OCI-LY1 (cell line): ENCODE results near the gene CLEC1A.

Experiments
- H2AFZ ChIP-seq: fragments of 200-600 bp; sonication (generic), shearing (Covaris generic); 2 replicates; pipeline ENCODE4 v1.6.0; 2014; ENCODE audit warnings: antibody characterized with exemption, mild to moderate bottlenecking, low read length
- H3F3A ChIP-seq: fragments of 200-600 bp; sonication (generic), shearing (Covaris generic); 2 replicates; pipeline ENCODE4 v1.6.0; 2014; ENCODE audit warnings: mild to moderate bottlenecking, antibody characterized with exemption, low read length, moderate library complexity; ENCODE audit not compliant: insufficient read depth
- H3K27ac ChIP-seq: fragments of 200-600 bp; sonication (generic); 2 replicates; pipeline ENCODE4 v1.5.1; 2014; ENCODE audit warnings: low read length, mixed run types, mild to moderate bottlenecking, low read depth; ENCODE audit not compliant: poor library complexity, severe bottlenecking
- H3K27me3 ChIP-seq: fragments of 200-600 bp; sonication (generic); 2 replicates; pipeline ENCODE4 v1.6.0; 2014; ENCODE audit warnings: antibody characterized with exemption, mild to moderate bottlenecking, low read length, moderate library complexity; ENCODE audit not compliant: insufficient read depth
- H3K36me3 ChIP-seq: fragments of 200-600 bp; sonication (generic); 2 replicates; pipeline ENCODE4 v1.6.1; 2014; ENCODE audit warnings: mild to moderate bottlenecking, antibody characterized with exemption, low read length, moderate library complexity, mixed read lengths; ENCODE audit not compliant: insufficient read depth
- H3K4me1 ChIP-seq: fragments of 200-600 bp; sonication (generic); 2 replicates; pipeline ENCODE4 v1.5.1; 2014; ENCODE audit warnings: mild to moderate bottlenecking, low read length, moderate library complexity; ENCODE audit not compliant: insufficient read depth, severe bottlenecking
- H3K4me2 ChIP-seq: fragments of 200-600 bp; sonication (generic), shearing (Covaris generic); 2 replicates; pipeline ENCODE4 v1.6.1; 2014; ENCODE audit warnings: low read length
- H3K4me3 ChIP-seq: fragments of 200-600 bp; sonication (generic); 2 replicates; pipeline ENCODE4 v1.5.1; 2014; ENCODE audit warnings: low read length, low read depth, mild to moderate bottlenecking, mixed read lengths; ENCODE audit not compliant: poor library complexity, severe bottlenecking
- H3K79me2 ChIP-seq: fragments of 200-600 bp; shearing (Covaris generic); 2 replicates; pipeline ENCODE4 v1.6.1; 2016; ENCODE audit warnings: mixed run types, low read length, mixed read lengths; ENCODE audit not compliant: insufficient read depth
- H3K9ac ChIP-seq: fragments of 200-600 bp; sonication (generic), shearing (Covaris generic); 2 replicates; pipeline ENCODE4 v1.6.1; 2014; ENCODE audit warnings: mild to moderate bottlenecking, low read length, mixed read lengths
- H3K9me2 ChIP-seq: fragments of 200-600 bp; sonication (generic), shearing (Covaris generic); 2 replicates; pipeline ENCODE4 v1.6.1; 2014; ENCODE audit warnings: low read depth, mild to moderate bottlenecking, low read length, mixed read lengths
- H3K9me3 ChIP-seq: fragments of 200-600 bp; shearing (Covaris generic); 2 replicates; pipeline ENCODE4 v1.6.1; 2014; ENCODE audit warnings: low read length, mixed read lengths
- H4K20me1 ChIP-seq: fragments of 200-600 bp; sonication (generic), shearing (Covaris generic); 2 replicates; pipeline ENCODE4 v1.6.0; 2016; ENCODE audit warnings: mild to moderate bottlenecking, low read length; ENCODE audit not compliant: insufficient read depth
- CTCF ChIP-seq: fragments of 200-600 bp; sonication (generic), shearing (Covaris generic); IDR thresholded peaks from 2 replicates; pipeline ENCODE4 v1.5.1; 2017; ENCODE audit warnings: mild to moderate bottlenecking, antibody characterized with exemption, low read length, moderate library complexity, mixed read lengths
- EZH2 ChIP-seq: fragments of 200-600 bp; sonication (generic), shearing (Covaris generic); IDR thresholded peaks from 2 replicates; pipeline ENCODE4 v1.8.0; 2017; ENCODE audit warnings: borderline replicate concordance, mixed run types, mild to moderate bottlenecking, antibody characterized with exemption, low read length, moderate library complexity, mixed read lengths

Gene CLEC1A

DNA sequence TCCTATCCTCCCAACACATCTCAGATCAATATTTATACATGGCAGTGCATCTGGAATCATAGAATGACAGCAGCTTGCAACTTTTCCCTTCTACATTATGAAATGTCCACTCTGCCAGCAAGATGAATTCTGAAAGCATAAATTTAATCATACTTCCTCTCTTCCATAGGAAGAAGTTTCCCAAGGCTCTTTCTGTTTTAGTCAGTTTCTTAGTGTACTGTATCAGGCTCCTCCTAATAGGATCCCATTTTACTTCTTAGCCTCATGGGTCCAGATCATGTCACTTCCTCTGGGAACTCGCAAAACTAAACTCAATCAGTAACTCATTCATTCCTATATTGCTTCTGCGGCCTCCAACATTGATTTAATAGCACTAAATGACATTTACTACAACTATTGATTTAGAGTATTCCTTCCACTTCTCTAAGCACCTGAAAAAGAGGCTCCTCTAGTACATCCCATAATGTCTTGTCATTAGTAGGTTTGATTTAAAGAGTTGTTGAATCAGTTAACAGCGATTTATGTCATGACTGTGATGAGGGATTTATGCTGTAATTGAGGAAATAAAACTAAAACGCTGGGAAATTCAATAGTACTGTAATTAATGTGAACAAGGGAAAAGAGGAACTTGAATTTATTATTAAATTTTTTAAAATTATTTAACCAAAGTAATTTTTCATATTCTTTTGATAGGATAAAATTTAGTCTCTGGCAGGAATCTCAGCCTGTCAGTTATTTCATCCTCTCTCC, 4.0 kb downstream of the CLEC1A start:
- TF ChIP-seq CTCF (no peak), EZH2 (no peak)
- Histone ChIP-seq H3K79me2 (no peaks in the 10 kb centered on the region), H3K4me3 (no peak overlapping the region), H4K20me1 (no peaks in the 10 kb centered on the region), H3K9me2 (no peaks in the 10 kb centered on the region), H3K27ac (no peak overlapping the region), H3F3A (no peaks in the 10 kb centered on the region), H2AFZ (no peak overlapping the region), H3K4me1 (no peaks in the 10 kb centered on the region), H3K36me3 (no peaks in the 10 kb centered on the region), H3K9me3 (no peaks in the 10 kb centered on the region), H3K27me3 (no peaks in the 10 kb centered on the region), H3K9ac (no peak overlapping the region), H3K4me2 (no peak overlapping the region)

- Histone ChIP-seq H3K4me2 (no peak overlapping the region), H2AFZ (no peak overlapping the region), H3K27ac (no peak overlapping the region)
These were observed 9.6 kb downstream of the CLEC1A start for GRCh38 chr12:10088955-10089900.

GRCh38 chr12:10088031-10088430, 10.8 kb downstream of the CLEC1A start:
- H2AFZ ChIP-seq: no peak overlapping the region
- no peak overlapping the region for H3K4me3 ChIP-seq
- no peaks in the 10 kb centered on the region for H3K4me1 ChIP-seq
- H4K20me1 ChIP-seq: no peaks in the 10 kb centered on the region
- H3K27ac ChIP-seq: no peak overlapping the region
- no peaks in the 10 kb centered on the region for H3K36me3 ChIP-seq
- no peaks in the 10 kb centered on the region for H3K27me3 ChIP-seq
- no peaks in the 10 kb centered on the region for H3F3A ChIP-seq
- TF ChIP-seq CTCF: no peak
- TF ChIP-seq EZH2: no peak
- H3K9ac ChIP-seq: no peak overlapping the region
- no peaks in the 10 kb centered on the region for H3K9me2 ChIP-seq
- H3K4me2 ChIP-seq: no peak overlapping the region
- H3K9me3 ChIP-seq: no peaks in the 10 kb centered on the region
- no peaks in the 10 kb centered on the region for H3K79me2 ChIP-seq

More at GRCh38 chr12:10088955-10089900, 9.6 kb downstream of the CLEC1A start:
- Histone ChIP-seq H3K27me3 (no peaks in the 10 kb centered on the region), H3K4me3 (no peak overlapping the region), H3K9me3 (no peaks in the 10 kb centered on the region), H3F3A (no peaks in the 10 kb centered on the region), H3K9me2 (no peaks in the 10 kb centered on the region), H3K36me3 (no peaks in the 10 kb centered on the region), H3K79me2 (no peaks in the 10 kb centered on the region), H3K4me1 (no peaks in the 10 kb centered on the region), H4K20me1 (no peaks in the 10 kb centered on the region), H3K9ac (no peak overlapping the region)
- TF ChIP-seq EZH2 (no peak), CTCF (no peak)
